WTC11 (cell line): ENCODE data around the gene CDH11. TPM values are rescaled to one million over a fixed set of nuclear protein-coding genes. Genes with fewer than 3 reads are reported as not detected.

Source experiments
- ATAC-seq: fragments of 200-7000 bp; cut with Tn5 transposase; 2 replicates; pipeline ENCODE4 v1.10.0; 2021; ENCODE audit warnings: mild to moderate bottlenecking, moderate library complexity
- CTCF ChIA-PET: fragments of 300-600 bp; sonication (Branson Sonifier 250); formaldehyde crosslinking; loops from one replicate; lab custom pipeline; 2021; ENCODE audit warnings: antibody characterized with exemption; lab: Charles Lee
- POLR2A ChIA-PET: fragments of 350-600 bp; sonication (Branson Sonifier 250); formaldehyde crosslinking; loops from one replicate; lab custom pipeline; 2021; ENCODE audit warnings: antibody characterized with exemption; lab: Charles Lee
- DNase-seq: peaks from one replicate; pipeline ENCODE4 v3.0.0; 2021; ENCODE audit warnings: low spot score
- H3K27ac Mint-ChIP-seq: 2 replicates; pipeline ENCODE4 v1.8.0; 2021; ENCODE audit warnings: mixed read lengths
- H3K27me3 Mint-ChIP-seq: 2 replicates; pipeline ENCODE4 v1.8.0; 2021; ENCODE audit warnings: low read depth, mild to moderate bottlenecking, moderate library complexity, mixed read lengths
- H3K36me3 Mint-ChIP-seq: 2 replicates; pipeline ENCODE4 v1.8.0; 2021; ENCODE audit warnings: mixed read lengths
- H3K4me1 Mint-ChIP-seq: 2 replicates; pipeline ENCODE4 v1.8.0; 2022; ENCODE audit warnings: mixed read lengths
- H3K4me3 Mint-ChIP-seq: 2 replicates; pipeline ENCODE4 v1.8.0; 2021; ENCODE audit warnings: mild to moderate bottlenecking, moderate library complexity, mixed read lengths
- H3K9me3 Mint-ChIP-seq: 2 replicates; pipeline ENCODE4 v1.8.0; 2021; ENCODE audit warnings: mixed read lengths
- FOXP4 ChIP-seq: sonication (generic); formaldehyde crosslinking; IDR thresholded peaks from 2 replicates; pipeline ENCODE4 v1.8.0; 2022; ENCODE audit warnings: mild to moderate bottlenecking, missing genetic modification reagents
- NR2C2 ChIP-seq: sonication (generic); formaldehyde crosslinking; IDR thresholded peaks from 2 replicates; pipeline ENCODE4 v1.8.0; 2022; ENCODE audit warnings: mild to moderate bottlenecking, missing genetic modification reagents
- SMAD4 ChIP-seq: sonication (generic); formaldehyde crosslinking; IDR thresholded peaks from 2 replicates; pipeline ENCODE4 v1.8.0; 2022; ENCODE audit warnings: mild to moderate bottlenecking, missing genetic modification reagents
- STAT6 ChIP-seq: sonication (generic); formaldehyde crosslinking; conservative IDR thresholded peaks from 2 replicates; pipeline ENCODE4 v1.8.1; 2023; ENCODE audit warnings: mild to moderate bottlenecking, low read depth, missing genetic modification reagents, moderate library complexity
- USF1 ChIP-seq: sonication (generic); formaldehyde crosslinking; IDR thresholded peaks from 2 replicates; pipeline ENCODE4 v1.8.0; 2022; ENCODE audit warnings: mild to moderate bottlenecking, missing genetic modification reagents
- ZNF232 ChIP-seq: sonication (generic); formaldehyde crosslinking; IDR thresholded peaks from 2 replicates; pipeline ENCODE4 v1.8.0; 2022; ENCODE audit warnings: mild to moderate bottlenecking, missing genetic modification reagents
- ZNF281 ChIP-seq: sonication (generic); formaldehyde crosslinking; IDR thresholded peaks from 2 replicates; pipeline ENCODE4 v1.8.0; 2023; ENCODE audit warnings: mild to moderate bottlenecking, missing genetic modification reagents
- ZNF423 ChIP-seq: fragments of 250-450 bp; sonication (Bioruptor Pico); IDR thresholded peaks from 2 replicates; pipeline ENCODE4 v2.1.2; 2022; ENCODE audit warnings: mild to moderate bottlenecking, moderate library complexity
- total RNA-seq: library from RNA; stranded (reverse); gene quantifications from 3 replicates; pipeline ENCODE4 v1.2.3, GENCODE V29; 2021
- TF ChIP-seq, protein P1 (sequence below): sonication (generic); formaldehyde crosslinking; IDR thresholded peaks from 2 replicates; pipeline ENCODE4 v1.8.1; 2022; ENCODE audit warnings: mild to moderate bottlenecking, moderate library complexity, missing genetic modification reagents
- TF ChIP-seq, protein P2 (sequence below): sonication (generic); formaldehyde crosslinking; IDR thresholded peaks from 2 replicates; pipeline ENCODE4 v1.8.1; 2023; ENCODE audit warnings: mild to moderate bottlenecking, missing genetic modification reagents, borderline replicate concordance
- TF ChIP-seq, protein P3 (sequence below): fragments of 250-450 bp; sonication (Bioruptor Pico); IDR thresholded peaks from 2 replicates; pipeline ENCODE4 v1.9.0; 2021; ENCODE audit warnings: mild to moderate bottlenecking, borderline replicate concordance
- TF ChIP-seq, protein P4 (sequence below): sonication (generic); formaldehyde crosslinking; IDR thresholded peaks from 2 replicates; pipeline ENCODE4 v1.8.0; 2023; ENCODE audit warnings: missing genetic modification reagents, mild to moderate bottlenecking, borderline replicate concordance
- TF ChIP-seq, protein P5 (sequence below): sonication (generic); formaldehyde crosslinking; IDR thresholded peaks from 2 replicates; pipeline ENCODE4 v1.8.1; 2023; ENCODE audit warnings: mild to moderate bottlenecking, missing genetic modification reagents, moderate library complexity

The CDH11 gene
- total RNA-seq, 1 experiment from 2014 or later, result 11.6 TPM

DNA sequence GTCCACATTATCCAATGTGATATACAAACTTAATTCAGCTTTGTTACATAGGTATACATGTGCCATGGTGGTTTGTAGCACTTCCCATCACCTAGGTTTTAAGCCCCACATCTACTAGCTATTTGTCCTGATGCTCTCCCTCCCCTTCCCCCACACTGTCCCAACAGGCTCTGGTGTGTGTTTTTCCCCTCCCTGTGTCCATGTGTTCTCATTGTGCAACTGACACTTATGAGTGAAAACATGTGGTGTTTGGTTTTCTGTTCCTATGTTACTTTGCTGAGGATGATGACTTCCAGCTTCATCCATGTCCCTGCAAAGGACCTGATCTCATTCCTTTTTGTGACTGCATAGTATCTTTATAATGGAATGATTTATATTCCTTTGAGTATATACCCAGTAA lies 196.7 kb downstream of the CDH11 start:
- Mint-ChIP-seq H3K9me3 (peaks cover 43% of the 10 kb centered on the region), H3K4me3 (no peak overlapping the region), H3K4me1 (0 out of 2 replicates have a peak, but pooled peaks cover 4% of the 10 kb centered on the region), H3K36me3 (peaks cover 18% of the 10 kb centered on the region), H3K27me3 (peaks cover 8% of the 10 kb centered on the region), H3K27ac (no peak overlapping the region)
- CTCF ChIA-PET, result no interaction called here
- POLR2A ChIA-PET, result no interaction called here
- ATAC-seq (no peak), DNase-seq (no peak)
- TF ChIP-seq, protein P1, sequence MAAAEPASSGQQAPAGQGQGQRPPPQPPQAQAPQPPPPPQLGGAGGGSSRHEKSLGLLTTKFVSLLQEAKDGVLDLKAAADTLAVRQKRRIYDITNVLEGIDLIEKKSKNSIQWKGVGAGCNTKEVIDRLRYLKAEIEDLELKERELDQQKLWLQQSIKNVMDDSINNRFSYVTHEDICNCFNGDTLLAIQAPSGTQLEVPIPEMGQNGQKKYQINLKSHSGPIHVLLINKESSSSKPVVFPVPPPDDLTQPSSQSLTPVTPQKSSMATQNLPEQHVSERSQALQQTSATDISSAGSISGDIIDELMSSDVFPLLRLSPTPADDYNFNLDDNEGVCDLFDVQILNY (CRISPR knock-in tag), result no peak
- TF ChIP-seq USF1 (CRISPR knock-in tag) (no peak), ZNF423 (CRISPR knock-in tag) (no peak), FOXP4 (CRISPR knock-in tag) (no peak), ZNF232 (CRISPR knock-in tag) (no peak), NR2C2 (CRISPR knock-in tag) (no peak), STAT6 (CRISPR knock-in tag) (no peak), SMAD4 (no peak), ZNF281 (CRISPR knock-in tag) (no peak)
- TF ChIP-seq, protein P2, sequence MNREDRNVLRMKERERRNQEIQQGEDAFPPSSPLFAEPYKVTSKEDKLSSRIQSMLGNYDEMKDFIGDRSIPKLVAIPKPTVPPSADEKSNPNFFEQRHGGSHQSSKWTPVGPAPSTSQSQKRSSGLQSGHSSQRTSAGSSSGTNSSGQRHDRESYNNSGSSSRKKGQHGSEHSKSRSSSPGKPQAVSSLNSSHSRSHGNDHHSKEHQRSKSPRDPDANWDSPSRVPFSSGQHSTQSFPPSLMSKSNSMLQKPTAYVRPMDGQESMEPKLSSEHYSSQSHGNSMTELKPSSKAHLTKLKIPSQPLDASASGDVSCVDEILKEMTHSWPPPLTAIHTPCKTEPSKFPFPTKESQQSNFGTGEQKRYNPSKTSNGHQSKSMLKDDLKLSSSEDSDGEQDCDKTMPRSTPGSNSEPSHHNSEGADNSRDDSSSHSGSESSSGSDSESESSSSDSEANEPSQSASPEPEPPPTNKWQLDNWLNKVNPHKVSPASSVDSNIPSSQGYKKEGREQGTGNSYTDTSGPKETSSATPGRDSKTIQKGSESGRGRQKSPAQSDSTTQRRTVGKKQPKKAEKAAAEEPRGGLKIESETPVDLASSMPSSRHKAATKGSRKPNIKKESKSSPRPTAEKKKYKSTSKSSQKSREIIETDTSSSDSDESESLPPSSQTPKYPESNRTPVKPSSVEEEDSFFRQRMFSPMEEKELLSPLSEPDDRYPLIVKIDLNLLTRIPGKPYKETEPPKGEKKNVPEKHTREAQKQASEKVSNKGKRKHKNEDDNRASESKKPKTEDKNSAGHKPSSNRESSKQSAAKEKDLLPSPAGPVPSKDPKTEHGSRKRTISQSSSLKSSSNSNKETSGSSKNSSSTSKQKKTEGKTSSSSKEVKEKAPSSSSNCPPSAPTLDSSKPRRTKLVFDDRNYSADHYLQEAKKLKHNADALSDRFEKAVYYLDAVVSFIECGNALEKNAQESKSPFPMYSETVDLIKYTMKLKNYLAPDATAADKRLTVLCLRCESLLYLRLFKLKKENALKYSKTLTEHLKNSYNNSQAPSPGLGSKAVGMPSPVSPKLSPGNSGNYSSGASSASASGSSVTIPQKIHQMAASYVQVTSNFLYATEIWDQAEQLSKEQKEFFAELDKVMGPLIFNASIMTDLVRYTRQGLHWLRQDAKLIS (CRISPR knock-in tag), result no peak
- TF ChIP-seq, protein P3, sequence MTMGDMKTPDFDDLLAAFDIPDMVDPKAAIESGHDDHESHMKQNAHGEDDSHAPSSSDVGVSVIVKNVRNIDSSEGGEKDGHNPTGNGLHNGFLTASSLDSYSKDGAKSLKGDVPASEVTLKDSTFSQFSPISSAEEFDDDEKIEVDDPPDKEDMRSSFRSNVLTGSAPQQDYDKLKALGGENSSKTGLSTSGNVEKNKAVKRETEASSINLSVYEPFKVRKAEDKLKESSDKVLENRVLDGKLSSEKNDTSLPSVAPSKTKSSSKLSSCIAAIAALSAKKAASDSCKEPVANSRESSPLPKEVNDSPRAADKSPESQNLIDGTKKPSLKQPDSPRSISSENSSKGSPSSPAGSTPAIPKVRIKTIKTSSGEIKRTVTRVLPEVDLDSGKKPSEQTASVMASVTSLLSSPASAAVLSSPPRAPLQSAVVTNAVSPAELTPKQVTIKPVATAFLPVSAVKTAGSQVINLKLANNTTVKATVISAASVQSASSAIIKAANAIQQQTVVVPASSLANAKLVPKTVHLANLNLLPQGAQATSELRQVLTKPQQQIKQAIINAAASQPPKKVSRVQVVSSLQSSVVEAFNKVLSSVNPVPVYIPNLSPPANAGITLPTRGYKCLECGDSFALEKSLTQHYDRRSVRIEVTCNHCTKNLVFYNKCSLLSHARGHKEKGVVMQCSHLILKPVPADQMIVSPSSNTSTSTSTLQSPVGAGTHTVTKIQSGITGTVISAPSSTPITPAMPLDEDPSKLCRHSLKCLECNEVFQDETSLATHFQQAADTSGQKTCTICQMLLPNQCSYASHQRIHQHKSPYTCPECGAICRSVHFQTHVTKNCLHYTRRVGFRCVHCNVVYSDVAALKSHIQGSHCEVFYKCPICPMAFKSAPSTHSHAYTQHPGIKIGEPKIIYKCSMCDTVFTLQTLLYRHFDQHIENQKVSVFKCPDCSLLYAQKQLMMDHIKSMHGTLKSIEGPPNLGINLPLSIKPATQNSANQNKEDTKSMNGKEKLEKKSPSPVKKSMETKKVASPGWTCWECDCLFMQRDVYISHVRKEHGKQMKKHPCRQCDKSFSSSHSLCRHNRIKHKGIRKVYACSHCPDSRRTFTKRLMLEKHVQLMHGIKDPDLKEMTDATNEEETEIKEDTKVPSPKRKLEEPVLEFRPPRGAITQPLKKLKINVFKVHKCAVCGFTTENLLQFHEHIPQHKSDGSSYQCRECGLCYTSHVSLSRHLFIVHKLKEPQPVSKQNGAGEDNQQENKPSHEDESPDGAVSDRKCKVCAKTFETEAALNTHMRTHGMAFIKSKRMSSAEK, result no peak
- TF ChIP-seq, protein P4, sequence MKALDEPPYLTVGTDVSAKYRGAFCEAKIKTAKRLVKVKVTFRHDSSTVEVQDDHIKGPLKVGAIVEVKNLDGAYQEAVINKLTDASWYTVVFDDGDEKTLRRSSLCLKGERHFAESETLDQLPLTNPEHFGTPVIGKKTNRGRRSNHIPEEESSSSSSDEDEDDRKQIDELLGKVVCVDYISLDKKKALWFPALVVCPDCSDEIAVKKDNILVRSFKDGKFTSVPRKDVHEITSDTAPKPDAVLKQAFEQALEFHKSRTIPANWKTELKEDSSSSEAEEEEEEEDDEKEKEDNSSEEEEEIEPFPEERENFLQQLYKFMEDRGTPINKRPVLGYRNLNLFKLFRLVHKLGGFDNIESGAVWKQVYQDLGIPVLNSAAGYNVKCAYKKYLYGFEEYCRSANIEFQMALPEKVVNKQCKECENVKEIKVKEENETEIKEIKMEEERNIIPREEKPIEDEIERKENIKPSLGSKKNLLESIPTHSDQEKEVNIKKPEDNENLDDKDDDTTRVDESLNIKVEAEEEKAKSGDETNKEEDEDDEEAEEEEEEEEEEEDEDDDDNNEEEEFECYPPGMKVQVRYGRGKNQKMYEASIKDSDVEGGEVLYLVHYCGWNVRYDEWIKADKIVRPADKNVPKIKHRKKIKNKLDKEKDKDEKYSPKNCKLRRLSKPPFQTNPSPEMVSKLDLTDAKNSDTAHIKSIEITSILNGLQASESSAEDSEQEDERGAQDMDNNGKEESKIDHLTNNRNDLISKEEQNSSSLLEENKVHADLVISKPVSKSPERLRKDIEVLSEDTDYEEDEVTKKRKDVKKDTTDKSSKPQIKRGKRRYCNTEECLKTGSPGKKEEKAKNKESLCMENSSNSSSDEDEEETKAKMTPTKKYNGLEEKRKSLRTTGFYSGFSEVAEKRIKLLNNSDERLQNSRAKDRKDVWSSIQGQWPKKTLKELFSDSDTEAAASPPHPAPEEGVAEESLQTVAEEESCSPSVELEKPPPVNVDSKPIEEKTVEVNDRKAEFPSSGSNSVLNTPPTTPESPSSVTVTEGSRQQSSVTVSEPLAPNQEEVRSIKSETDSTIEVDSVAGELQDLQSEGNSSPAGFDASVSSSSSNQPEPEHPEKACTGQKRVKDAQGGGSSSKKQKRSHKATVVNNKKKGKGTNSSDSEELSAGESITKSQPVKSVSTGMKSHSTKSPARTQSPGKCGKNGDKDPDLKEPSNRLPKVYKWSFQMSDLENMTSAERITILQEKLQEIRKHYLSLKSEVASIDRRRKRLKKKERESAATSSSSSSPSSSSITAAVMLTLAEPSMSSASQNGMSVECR, result no peak
- TF ChIP-seq, protein P5, sequence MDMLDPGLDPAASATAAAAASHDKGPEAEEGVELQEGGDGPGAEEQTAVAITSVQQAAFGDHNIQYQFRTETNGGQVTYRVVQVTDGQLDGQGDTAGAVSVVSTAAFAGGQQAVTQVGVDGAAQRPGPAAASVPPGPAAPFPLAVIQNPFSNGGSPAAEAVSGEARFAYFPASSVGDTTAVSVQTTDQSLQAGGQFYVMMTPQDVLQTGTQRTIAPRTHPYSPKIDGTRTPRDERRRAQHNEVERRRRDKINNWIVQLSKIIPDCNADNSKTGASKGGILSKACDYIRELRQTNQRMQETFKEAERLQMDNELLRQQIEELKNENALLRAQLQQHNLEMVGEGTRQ (CRISPR knock-in tag), result no peak
